Measurements from ENCODE around the gene EPHB6.

Gene EPHB6

DNA sequence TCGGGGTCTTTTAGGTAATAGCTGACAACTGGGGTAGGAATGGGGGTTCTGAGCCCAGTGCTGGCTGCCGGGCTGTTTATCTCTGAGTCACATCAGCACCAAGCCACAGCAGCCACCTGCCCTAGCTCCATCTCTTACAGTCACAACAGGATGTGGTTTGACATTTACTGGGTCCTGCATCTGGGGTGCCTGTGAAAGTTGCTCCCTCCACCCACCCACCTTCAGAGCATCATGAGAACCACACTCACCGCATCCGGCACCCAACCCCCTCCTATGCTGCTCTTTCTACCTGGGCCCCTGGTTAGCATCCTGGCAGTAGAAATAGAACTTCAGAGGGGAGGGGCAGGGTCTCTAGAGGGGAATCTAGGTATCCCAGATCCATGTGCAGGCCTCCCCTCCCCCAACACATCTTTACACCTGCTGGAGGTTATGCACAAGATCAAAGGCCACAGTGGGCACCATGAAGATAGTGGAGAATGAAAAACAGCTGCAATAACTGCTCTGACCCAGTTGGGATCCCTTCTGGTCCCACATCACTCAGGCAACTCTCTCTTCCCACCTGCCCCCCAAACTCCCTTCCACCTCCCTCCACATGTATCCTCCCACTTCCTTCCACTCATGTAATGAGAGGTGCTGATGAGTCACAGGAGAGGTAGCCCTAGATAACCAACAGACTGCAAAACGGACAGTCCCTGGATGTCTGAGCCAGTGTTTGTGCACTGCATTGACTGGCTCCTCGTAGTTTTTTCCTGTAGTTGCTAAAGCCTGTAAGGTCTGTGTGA is 45.9 kb upstream of the EPHB6 start:
- H3K27ac ChIP-seq = no peak overlapping the region
- TF ChIP-seq CTCF (IDR thresholded peaks at IDR 0.05) (no peak), ZFX (IDR thresholded peaks at IDR 0.05; ENCODE audit: borderline replicate concordance) (no peak)

DNA sequence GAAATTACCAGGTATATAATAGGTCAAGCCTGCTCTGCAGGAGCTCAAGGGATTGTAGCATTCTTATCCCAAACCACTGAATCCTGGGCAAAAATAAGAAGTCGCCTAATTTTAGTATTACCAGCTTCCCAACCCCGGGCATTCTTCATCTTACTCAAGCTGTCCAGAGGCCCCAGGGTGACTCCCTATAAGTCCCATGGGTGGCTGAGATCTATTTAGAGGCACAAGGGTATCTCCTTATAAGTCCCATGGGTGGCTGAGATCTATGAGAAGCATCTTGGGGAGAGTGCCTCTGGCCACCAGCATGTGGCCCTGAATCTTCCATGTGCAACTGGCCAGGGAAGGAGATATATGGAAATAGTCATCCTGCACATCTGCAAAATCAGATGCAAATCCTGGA is 45.2 kb upstream of the EPHB6 start:
- H3K27ac ChIP-seq = no peak overlapping the region
- TF ChIP-seq ZFX (IDR thresholded peaks at IDR 0.05; ENCODE audit: borderline replicate concordance) (no peak), CTCF (IDR thresholded peaks at IDR 0.05) (no peak)

- peak; percentile 84 for TF ChIP-seq CTCF (IDR thresholded peaks at IDR 0.05)
- no peak for TF ChIP-seq ZFX (IDR thresholded peaks at IDR 0.05; ENCODE audit: borderline replicate concordance)
- H3K27ac ChIP-seq = no peak overlapping the region
Observed at GRCh38 chr7:142811154-142811737, 43.6 kb upstream of the EPHB6 start.

- peak overlapping the region; percentile 40 for H3K27ac ChIP-seq
- TF ChIP-seq CTCF (IDR thresholded peaks at IDR 0.05) = no peak
- no peak for TF ChIP-seq ZFX (IDR thresholded peaks at IDR 0.05; ENCODE audit: borderline replicate concordance)
Observed at GRCh38 chr7:142812437-142813215, 42.2 kb upstream of the EPHB6 start.

DNA sequence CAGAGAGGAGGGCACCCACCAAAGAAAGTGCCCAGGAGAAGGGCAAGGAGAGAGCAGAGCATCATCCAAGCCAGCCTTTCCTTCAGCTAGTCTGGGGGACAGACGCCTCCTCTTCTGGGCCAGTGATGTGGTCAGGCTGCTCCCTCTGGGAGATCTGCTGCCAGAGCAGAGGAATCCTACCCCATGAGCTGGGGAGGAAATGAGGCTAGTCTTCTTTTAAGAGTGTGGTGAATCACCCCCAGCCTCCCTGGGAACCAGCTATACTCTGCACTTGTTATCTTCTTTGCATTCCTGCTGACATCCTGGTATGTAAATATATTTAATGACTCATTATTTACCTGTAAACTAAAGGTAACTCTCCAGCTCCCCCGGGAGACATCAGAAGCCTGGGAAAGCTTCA is 41.6 kb upstream of the EPHB6 start:
- TF ChIP-seq CTCF (IDR thresholded peaks at IDR 0.05) (no peak), ZFX (IDR thresholded peaks at IDR 0.05; ENCODE audit: borderline replicate concordance) (no peak)
- peak overlapping the region; percentile 40 for H3K27ac ChIP-seq

DNA sequence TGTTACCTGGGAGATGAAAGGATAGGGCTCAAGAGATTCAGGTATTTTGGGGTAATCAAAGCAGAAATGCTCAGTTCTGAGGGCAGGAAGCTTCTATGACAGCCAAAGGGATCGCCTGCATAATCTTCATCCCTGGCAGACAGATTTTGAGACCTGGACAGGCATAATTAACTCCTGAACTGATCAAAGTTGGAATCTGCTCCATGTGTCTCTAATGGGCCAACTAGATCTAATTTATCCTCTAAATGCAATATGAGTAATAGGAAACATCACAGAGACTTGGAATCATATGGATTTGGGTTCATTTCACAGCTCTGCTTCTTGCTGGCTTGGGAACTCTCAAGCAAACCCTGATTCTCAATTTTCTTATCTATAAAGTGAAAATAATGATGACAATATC is 41.2 kb upstream of the EPHB6 start:
- H3K27ac ChIP-seq = peak overlapping the region; percentile 40
- TF ChIP-seq CTCF (IDR thresholded peaks at IDR 0.05) = no peak
- no peak for TF ChIP-seq ZFX (IDR thresholded peaks at IDR 0.05; ENCODE audit: borderline replicate concordance)
